Measurements from ENCODE around the gene RRP1.

RRP1 gene

GRCh38 chr21:43745772-43746517 lies 43.4 kb upstream of the RRP1 start:
- DNase-seq (ENCODE audit: low read depth), result no peak
- H3K4me3 ChIP-seq (ENCODE audit: low read depth, low read length), result no peak overlapping the region
- TF ChIP-seq CTCF (IDR thresholded peaks at IDR 0.05; ENCODE audit: insufficient read depth, low read depth, low read length, missing control alignments), result no peak

- TF ChIP-seq CTCF (IDR thresholded peaks at IDR 0.05; ENCODE audit: insufficient read depth, low read depth, low read length, missing control alignments), result no peak
- DNase-seq (ENCODE audit: low read depth), result no peak
Measured at GRCh38 chr21:43748622-43749021, 40.8 kb upstream of the RRP1 start.

GRCh38 chr21:43749651-43750262 lies 39.6 kb upstream of the RRP1 start:
- no peak overlapping the region for H3K4me3 ChIP-seq (ENCODE audit: low read depth, low read length)
- no peak for TF ChIP-seq CTCF (IDR thresholded peaks at IDR 0.05; ENCODE audit: insufficient read depth, low read depth, low read length, missing control alignments)
- no peak for DNase-seq (ENCODE audit: low read depth)

More at GRCh38 chr21:43748622-43749021, 40.8 kb upstream of the RRP1 start:
- H3K4me3 ChIP-seq (ENCODE audit: low read depth, low read length), result no peak overlapping the region

GRCh38 chr21:43750339-43751033 lies 38.9 kb upstream of the RRP1 start:
- no peak for TF ChIP-seq CTCF (IDR thresholded peaks at IDR 0.05; ENCODE audit: insufficient read depth, low read depth, low read length, missing control alignments)
- H3K4me3 ChIP-seq (ENCODE audit: low read depth, low read length), result no peak overlapping the region
- no peak for DNase-seq (ENCODE audit: low read depth)

GRCh38 chr21:43751955-43752591 lies 37.3 kb upstream of the RRP1 start:
- TF ChIP-seq CTCF (IDR thresholded peaks at IDR 0.05; ENCODE audit: insufficient read depth, low read depth, low read length, missing control alignments), result no peak

GRCh38 chr21:43752758-43753438 lies 36.5 kb upstream of the RRP1 start:
- TF ChIP-seq CTCF (IDR thresholded peaks at IDR 0.05; ENCODE audit: insufficient read depth, low read depth, low read length, missing control alignments), result no peak
- no peak for DNase-seq (ENCODE audit: low read depth)
- no peak overlapping the region for H3K4me3 ChIP-seq (ENCODE audit: low read depth, low read length)

More at GRCh38 chr21:43751955-43752591, 37.3 kb upstream of the RRP1 start:
- H3K4me3 ChIP-seq (ENCODE audit: low read depth, low read length), result no peak overlapping the region
- DNase-seq (ENCODE audit: low read depth), result no peak

All from GM12865 (cell line).